ENCODE data around the gene STK11.
"Not testable (repeated sequence)": the region's sequence is repeated elsewhere in the genome, so short reads cannot be mapped to it uniquely, and the experiment has no call there.

Gene STK11

GRCh38 chr19:1169411-1169791, 36.2 kb upstream of the STK11 start:
- no peak for DNase-seq (ENCODE audit: extremely low read depth in 1 of 2, low read depth in 1 of 2)

GRCh38 chr19:1169921-1170885, 35.4 kb upstream of the STK11 start:
- no peak for DNase-seq (ENCODE audit: extremely low read depth in 1 of 2, low read depth in 1 of 2)

GRCh38 chr19:1170938-1171754, 34.4 kb upstream of the STK11 start:
- DNase-seq (ENCODE audit: extremely low read depth in 1 of 2, low read depth in 1 of 2) = no peak

DNA sequence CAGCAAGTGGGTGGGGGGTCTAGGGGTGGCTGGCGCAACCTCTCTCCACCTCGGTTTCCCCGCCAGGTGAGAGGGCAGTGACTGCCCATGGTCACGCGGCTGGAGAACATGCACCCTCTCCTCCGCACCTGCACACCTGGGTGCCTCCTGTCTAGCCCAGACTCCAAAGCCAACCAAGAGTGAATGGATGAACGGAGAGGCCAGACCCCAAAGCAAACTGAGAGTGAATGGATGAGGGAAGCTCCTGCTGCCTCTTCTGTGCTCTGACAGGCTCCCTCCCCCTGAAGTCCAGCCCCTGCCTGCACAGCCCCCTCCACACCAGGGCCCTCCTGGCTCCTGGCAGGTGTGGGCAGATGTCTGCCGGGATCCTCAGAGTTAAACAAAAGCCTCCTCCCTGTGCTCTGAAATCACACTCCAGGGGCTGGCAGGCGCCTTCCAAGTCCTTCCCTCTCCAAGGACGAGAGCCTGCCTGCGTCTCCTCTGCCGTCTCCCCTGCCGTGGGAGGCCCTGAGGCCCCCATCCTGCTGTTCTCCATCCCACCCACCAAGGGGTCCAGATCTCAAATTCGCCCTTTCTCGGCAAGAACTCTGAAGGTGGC, 33.7 kb upstream of the STK11 start:
- no peak for DNase-seq (ENCODE audit: extremely low read depth in 1 of 2, low read depth in 1 of 2)

GRCh38 chr19:1172353-1173158, 33.0 kb upstream of the STK11 start:
- DNase-seq (ENCODE audit: extremely low read depth in 1 of 2, low read depth in 1 of 2) = no peak

GRCh38 chr19:1173159-1173844, 32.3 kb upstream of the STK11 start:
- DNase-seq (ENCODE audit: extremely low read depth in 1 of 2, low read depth in 1 of 2) = no peak

DNA sequence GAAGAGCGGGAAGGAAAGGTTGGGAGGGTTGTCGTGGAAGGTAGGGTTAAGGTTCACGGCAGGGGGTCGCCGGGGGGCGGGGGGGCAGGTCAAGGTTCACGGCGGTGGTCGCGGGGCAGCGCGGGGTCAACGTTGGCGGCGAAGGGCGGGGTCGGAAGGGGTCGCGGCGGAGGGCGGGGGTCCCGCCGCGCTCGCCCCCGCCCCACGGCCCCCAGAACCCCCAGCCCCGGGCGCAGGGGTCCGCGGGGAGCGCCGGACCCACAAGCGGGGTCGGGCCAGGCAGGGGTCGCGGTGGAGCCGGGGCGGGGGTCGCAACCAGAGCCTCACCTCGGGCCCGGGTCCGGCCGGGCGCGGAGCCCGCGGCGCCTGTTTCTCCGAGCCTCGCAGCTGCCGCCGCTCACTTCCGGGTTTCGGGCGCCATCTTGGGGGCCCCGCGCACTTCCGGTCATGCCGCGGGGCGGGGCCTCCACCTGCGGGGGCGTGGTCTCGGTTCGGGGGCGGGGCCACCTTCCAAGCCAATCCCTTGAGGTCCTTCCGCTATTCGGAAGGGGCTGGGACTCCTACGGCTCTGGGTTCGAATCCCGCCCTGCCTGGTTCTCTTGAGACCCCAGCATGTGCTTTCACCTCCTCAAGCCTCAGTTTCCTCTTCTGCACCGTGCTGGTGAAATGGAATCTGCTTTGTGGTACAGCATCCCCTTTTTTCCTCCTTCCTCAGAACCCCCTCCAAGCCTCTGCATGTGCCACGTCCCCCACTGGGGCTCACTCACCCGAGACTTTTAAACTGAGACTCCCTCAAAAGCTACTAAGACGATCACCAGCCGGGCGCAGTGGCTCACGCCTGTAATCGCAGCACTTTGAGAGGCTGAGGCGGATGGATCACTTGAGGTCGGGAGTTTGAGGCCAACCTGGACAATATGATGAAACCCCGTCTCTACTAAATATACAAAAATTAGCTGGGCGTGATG, 31.5 kb upstream of the STK11 start, which contains the start of gene SBNO2:
Gene SBNO2, minus strand, starts transcription at position 424 of the 965 bp plus-strand sequence. CDS start 19,992 bp downstream, outside the sequence.
- peak; percentile 51 to 89 for DNase-seq (ENCODE audit: extremely low read depth in 1 of 2, low read depth in 1 of 2)

GRCh38 chr19:1177322-1178114, 28.1 kb upstream of the STK11 start:
- no peak for DNase-seq (ENCODE audit: extremely low read depth in 1 of 2, low read depth in 1 of 2)

DNA sequence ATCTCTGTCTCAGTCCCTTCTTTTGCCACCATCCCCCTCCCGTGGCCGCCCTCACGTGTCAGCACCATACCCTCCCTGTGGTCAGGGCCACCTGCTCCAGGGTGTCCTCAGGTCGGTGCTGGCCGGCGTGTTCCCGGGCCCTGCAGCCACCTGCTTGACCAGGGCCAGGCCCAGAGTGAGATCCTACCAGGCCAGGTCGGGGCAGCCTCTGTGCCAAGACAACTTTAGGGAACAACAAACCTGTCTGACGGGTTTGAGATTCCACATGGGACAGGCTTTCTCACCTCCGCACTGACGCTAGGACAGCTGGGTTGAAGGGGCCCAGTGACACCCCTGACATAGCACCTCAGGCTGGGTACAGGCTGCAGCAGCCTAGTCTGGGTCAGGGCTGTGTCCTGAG, 24.0 kb upstream of the STK11 start:
- DNase-seq (ENCODE audit: extremely low read depth in 1 of 2, low read depth in 1 of 2) = no peak

- DNase-seq (ENCODE audit: extremely low read depth in 1 of 2, low read depth in 1 of 2) = no peak
Observed at GRCh38 chr19:1182068-1182467, 23.5 kb upstream of the STK11 start.

- no peak for DNase-seq (ENCODE audit: extremely low read depth in 1 of 2, low read depth in 1 of 2)
Observed at GRCh38 chr19:1182727-1183126, 22.9 kb upstream of the STK11 start.

DNA sequence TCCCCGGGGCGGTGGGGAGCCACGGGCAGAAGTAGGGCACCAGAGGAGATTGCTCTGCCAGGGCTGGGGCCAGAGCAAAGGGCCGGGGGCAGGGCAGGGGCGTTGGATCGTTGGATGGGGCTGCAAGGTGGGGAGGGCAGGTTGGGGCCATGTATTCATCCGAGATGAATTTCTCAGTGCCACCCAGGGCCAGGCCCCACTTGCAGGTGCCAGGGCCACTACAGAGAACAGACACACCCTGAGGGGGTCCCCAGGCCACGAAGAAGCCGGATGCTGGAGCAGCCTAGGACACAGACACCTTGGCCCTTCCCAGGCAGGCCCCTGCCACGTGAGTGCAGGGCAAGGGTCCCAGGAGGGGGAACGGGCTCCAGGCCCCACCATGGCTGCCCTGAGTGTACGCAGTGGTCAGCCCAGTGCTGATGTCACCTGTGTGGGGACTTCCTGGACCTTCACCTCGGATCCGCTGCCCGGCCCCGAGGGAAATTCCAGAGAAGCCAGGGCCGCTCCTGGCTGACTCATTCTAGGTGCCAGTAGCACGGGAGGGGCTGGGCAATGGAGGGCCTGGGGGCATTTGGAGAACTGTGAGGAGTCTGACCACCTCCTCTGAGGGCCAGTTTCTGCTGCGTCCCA, 21.9 kb upstream of the STK11 start:
- DNase-seq (ENCODE audit: extremely low read depth in 1 of 2, low read depth in 1 of 2) = no peak

DNA sequence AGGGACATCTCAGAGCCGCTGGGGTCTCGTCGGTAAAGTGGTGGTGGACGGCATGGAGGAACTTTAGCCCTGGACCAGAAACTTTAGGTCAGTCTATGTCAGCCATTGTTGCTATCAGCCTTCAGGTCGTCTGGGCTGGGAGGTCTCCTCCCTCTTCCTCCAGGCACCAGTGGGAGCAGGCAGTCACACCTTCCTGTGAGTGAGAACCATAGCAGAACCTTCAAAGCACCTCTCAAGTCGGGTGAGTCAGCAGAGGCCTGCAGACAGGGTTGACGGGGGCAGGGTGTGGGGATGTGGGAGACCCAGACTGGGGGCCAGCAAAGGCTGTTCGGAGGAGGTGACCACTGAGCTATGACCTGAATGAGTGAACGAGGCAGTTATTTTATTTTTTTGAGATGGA, 16.2 kb upstream of the STK11 start:
- DNase-seq (ENCODE audit: extremely low read depth in 1 of 2, low read depth in 1 of 2) = no peak

DNA sequence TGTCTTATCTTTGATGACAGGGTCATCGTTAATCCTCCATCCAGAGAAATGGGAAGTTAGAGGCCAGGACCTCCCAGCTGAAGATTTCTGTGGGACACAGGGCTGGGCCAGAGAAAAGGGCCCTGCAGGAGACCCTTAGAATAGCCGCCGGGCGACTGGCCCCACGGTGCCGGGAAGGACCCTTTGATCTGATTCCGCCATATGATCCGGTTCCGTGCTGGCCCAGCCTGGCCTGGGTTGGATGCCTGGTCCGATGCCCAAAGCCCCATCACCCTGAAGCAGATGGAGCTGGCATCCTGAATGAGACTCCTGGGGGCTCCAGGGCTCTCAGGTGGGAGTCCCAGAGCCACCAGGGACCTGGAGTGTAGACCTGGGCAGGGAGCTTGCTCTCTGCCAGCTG, 6.0 kb upstream of the STK11 start:
- DNase-seq (ENCODE audit: extremely low read depth in 1 of 2, low read depth in 1 of 2) = no peak

- not testable (repeated sequence) for DNase-seq (ENCODE audit: extremely low read depth in 1 of 2, low read depth in 1 of 2)
Observed at GRCh38 chr19:1200614-1201013, 5.0 kb upstream of the STK11 start.

DNA sequence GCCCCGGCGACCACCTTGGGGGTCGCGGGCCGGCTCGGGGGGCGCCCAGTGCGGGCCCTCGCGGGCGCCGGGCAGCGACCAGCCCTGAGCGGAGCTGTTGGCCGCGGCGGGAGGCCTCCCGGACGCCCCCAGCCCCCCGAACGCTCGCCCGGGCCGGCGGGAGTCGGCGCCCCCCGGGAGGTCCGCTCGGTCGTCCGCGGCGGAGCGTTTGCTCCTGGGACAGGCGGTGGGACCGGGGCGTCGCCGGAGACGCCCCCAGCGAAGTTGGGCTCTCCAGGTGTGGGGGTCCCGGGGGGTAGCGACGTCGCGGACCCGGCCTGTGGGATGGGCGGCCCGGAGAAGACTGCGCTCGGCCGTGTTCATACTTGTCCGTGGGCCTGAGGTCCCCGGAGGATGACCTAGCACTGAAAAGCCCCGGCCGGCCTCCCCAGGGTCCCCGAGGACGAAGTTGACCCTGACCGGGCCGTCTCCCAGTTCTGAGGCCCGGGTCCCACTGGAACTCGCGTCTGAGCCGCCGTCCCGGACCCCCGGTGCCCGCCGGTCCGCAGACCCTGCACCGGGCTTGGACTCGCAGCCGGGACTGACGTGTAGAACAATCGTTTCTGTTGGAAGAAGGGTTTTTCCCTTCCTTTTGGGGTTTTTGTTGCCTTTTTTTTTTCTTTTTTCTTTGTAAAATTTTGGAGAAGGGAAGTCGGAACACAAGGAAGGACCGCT, 729 bp downstream of the STK11 start:
- DNase-seq (ENCODE audit: extremely low read depth in 1 of 2, low read depth in 1 of 2) = no peak
